ENCODE measurements around the gene SLC30A2.

Gene SLC30A2

DNA sequence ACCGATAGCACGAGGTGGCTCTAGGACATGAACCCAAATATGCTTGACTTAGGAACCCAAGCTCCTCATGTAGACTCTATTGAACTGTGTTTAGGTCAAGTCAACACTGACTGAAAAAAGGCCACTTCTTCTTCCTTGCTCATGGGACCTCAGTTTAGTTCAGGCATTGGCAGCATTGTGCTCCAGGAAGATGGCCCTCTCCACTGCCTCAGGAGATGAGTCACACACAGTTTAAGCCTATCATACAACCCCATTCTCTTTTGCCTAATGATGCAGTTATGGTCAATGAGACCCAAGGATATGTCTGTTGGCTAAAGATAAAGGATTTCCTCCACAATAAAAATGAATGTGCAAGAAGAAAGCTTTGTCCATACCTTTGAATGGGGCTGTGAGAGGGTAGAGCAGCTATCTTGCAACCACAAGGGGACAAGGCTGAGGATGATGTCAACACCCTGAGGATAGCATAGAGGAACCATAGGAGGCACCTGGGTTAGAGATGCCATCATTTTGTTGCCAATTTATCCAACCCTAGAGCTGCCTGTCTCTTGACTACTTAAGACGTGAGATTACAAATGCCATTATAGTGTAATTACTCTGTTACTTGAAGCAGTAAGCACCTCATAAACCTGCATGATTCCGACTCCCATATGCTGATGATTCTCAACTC, 24.5 kb upstream of the SLC30A2 start:
- no peak for DNase-seq (ENCODE audit: low read depth in 2 of 2, low spot score in 1 of 2)

DNA sequence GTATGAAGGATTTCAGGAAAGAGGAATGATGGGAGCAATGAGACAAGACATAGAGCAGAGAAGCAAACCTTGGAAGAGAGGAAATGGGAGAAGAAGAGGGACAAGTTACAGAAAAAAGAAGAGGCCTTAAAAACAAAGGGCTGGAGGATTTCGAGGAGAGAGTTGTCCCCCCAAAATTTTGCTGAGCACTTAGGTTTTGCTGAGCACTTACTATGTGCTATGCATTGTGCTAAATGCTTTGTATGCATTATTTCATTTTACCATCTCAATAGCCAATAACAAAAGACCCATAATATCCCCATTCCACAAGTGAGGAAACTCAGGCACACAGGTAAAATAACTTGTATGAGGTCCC, 24.0 kb upstream of the SLC30A2 start:
- DNase-seq (ENCODE audit: low read depth in 2 of 2, low spot score in 1 of 2) = no peak

DNA sequence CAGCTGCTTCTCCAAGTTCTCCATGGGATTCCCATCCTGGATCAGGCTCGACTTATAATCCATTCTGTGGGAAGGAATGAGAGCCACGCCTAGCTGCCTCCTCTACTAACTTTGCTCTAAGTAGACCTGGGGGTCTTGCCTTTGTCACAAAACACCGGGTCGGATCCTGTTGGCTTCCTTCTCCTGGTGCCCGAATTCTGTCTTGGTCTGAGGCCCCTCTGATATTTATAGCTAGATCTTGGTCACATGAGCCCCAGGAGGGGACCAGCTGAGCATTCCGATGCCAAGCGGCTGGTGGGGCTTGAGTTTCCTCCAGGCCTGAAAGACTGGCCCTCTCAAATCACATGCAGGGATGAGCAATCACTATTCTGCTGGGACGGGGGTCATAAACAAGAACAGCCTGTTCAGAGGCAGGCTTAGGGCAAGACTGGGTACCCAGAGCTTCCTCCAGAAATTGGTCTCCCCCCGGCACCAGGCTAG, 21.6 kb upstream of the SLC30A2 start, which contains the start of gene TRIM63:
TRIM63 (minus strand) TSS at position 199 of the 480 bp plus-strand sequence; CDS start at position 63, 136 bp downstream.
- DNase-seq (ENCODE audit: low read depth in 2 of 2, low spot score in 1 of 2) = no peak

DNA sequence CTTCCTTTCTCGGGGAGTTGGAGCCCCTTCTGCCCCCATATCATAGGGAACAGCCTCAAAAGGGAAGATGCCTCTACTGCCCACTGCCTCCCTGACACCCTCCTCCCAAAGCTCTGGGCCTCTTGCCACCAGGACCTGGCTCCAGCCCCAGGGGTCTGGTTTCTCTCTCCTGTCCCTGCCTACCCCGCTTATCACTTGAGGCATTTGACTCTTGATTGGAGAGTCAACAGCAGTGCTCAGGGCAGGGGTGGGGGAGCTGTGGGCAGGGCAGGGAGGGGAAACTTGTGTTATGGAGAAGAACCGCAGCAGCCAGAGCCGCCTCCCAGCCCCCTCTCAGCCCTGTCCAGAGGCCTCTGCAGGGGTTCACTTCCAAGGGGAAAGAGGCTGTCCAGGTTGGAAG, 20.9 kb upstream of the SLC30A2 start:
- DNase-seq (ENCODE audit: low read depth in 2 of 2, low spot score in 1 of 2) = no peak

DNA sequence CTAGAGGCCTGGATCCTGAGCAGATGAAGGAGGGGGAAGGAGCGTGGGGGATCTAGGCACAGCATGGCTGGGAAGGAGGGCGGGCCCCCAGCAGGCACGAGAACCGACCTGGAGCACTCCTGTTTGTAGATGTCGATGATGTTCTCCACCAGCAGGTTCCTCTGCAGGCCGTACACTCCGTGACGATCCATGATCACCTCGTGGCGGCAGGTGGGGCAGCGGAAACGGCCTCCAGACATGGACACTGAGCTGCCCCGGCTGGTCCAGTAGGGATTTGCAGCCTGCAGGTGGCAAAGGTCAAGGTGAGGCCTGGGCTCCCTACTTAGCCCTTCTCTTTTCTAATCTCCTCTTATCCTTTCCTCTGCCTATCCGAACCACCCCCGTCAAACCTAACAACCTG, 20.2 kb upstream of the SLC30A2 start:
- no peak for DNase-seq (ENCODE audit: low read depth in 2 of 2, low spot score in 1 of 2)

DNA sequence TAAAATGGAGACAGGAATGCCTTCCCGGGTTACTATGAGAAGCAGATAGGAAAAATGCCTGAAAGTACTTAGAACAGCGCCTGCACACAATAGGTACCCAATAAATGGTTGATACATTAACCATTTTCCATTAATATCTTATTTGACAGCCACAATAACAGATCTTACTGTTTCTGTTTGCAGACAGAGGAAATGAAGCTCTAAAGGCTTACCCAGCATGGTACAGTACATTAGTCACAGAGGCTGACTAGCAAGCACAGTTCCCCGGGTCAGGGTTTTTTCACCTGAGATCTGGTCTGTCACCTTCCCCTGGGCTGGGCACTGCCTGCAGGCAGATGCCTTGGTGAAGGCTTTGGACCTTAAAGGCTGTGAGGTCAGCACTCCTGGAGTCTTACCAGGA, 18.6 kb upstream of the SLC30A2 start:
- no peak for DNase-seq (ENCODE audit: low read depth in 2 of 2, low spot score in 1 of 2)

DNA sequence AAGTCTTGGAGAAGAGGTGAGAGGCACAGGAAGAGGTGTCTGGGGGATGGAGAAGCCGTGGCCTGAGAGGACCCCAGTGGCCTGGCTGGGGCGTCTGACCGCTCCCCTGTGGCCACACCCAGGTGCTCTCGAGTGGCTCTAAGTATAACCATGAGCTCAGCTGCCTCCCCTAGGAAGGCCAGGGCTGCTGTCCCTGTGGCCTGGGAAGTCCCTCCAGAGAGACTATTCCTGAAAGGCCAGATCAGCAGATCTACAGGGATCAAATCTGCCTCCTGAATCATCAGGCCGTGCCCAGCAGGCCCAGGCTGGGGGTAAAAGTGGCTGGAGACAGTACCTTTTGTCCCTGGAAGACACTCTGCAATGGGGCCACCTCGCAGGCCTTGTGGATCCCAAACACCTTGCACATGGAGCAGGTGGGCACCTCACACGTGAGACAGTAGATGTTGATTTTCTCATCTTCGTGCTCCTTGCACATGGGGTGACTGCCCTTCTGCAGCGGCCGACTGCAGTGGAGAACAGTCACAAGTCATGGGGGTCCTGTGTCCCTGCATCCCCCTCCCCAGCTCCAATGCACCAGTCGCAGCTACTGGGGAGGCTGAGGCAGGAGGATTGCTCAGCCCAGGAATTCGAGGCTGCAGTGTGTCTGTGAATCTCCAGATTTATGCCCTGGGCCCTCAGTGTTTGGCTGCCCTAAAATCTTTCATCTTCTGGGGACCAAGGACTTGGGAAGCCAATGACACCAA, 15.1 kb upstream of the SLC30A2 start:
- DNase-seq (ENCODE audit: low read depth in 2 of 2, low spot score in 1 of 2) = no peak

DNA sequence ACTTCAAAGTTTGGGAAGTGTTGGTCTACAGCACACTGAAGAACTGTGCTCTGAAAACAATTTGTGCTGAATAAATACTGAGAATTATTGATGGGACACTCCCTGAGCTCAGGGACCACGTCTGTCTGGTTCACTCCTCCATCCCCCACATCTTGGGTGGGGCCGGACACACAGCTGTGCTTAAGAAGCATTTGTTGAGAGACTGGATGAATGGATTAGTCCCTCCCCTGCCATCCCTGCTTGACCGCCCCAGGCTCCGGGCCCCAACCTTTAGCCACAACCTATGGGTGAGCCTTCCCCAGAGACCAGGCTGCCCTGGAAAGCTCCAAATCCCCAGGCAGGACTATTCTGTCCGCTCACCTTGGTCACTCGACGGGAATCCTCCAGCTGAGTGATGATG, 14.0 kb upstream of the SLC30A2 start:
- DNase-seq (ENCODE audit: low read depth in 2 of 2, low spot score in 1 of 2) = no peak

DNA sequence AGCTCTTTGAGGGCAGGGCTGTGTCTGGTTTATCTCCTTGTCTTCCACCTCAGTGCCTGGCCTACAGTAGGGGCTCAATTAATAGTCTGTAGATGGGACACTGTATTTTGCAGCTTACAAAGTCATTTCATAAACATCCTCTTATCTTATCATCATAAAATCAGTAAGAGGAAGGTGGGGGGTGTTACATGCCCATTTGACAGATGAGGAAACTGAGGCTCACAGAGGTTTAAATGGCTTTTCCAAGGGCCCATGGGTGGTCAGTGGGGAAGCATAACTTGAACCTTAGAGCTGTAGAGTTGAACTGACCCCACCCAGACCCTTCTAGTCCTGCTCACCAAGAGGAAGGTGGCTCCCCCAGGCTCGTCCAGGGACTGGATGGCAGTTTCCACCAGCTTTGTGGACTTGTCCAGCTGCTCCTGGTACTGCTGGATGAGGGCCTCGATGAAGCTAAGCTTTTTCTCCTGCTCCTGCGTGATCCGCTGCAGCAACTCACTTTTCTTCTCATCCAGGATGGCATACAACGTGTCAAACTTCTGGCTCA, 12.2 kb upstream of the SLC30A2 start:
- DNase-seq (ENCODE audit: low read depth in 2 of 2, low spot score in 1 of 2) = no peak

DNA sequence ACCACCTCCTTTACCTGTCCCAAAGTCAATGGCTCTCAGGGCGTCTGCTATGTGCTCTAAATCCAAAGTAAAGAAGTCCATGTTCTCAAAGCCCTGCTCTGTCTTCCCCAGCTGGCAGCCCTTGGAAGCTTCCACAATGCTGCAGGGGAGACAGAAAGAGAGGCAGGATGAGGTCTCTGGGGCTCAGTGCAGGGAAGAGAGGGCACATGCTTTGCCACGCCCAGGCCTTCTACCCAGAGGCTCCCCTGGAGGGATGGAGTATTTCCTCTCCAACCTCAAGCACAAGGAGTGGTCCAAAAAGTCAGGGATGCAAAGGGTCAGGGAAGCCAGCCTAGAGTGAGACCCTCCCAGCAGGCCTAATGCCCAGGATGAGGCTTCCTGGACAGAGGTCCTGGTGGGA, 11.3 kb upstream of the SLC30A2 start:
- DNase-seq (ENCODE audit: low read depth in 2 of 2, low spot score in 1 of 2) = no peak

DNA sequence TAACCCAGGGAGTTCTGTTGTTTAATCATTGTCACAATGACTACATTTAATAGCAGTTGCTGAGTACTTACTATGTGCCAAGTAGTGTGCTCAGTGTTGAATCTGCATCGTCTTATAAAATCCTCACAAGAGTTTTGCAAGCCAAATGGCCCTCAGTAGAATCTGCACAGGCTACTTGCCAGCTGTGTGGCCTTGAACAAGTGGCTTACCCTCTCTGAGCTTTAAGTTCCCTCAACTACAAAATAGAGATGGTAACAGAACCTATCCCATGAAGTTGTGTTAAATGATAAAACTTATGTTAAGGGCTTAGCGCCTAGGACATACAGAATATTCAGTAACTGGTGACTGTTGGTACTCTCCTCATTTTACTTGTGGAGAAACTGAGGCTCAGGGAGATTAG, 9.1 kb upstream of the SLC30A2 start:
- DNase-seq (ENCODE audit: low read depth in 2 of 2, low spot score in 1 of 2) = no peak

DNA sequence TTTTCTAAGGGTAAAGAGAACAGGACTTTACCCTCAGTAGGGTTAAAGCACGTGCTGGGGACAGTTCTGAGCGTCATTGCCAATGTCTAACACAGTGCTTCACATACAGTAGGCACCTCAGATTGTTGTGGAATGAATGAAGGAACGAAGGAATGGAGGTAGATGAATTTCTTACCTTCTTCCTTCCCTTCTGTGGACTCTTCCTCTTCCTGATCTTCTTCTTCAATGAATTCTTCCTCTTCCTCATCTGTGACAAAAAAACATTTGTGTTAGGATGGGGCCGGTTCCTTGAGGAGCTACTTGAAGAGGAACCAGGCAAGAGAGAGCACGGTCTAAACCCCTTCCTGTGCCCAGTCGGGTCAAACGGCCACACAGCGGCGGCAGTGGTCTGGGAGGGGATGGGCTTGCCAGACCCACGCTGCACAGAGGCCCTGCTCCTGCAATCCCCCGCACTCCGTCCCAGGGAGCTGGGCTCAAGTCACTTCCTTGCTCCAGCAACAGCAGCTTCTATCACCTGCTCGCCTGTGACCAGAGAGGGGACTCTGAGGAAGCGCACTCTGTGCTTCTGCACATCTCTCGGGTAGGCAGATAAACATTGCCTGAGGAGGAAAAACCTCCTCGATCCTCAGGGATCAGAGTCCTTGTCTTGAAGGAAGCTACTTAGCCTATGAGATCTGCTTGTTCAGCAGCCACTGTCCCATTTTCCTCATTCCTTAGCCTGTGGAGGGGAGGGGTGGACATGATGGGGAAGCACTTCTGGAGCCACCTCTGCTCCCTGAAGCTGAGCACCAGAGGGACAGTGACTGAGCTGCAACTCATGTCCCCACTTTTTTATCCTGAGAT, 8.0 kb upstream of the SLC30A2 start:
- no peak for DNase-seq (ENCODE audit: low read depth in 2 of 2, low spot score in 1 of 2)

DNA sequence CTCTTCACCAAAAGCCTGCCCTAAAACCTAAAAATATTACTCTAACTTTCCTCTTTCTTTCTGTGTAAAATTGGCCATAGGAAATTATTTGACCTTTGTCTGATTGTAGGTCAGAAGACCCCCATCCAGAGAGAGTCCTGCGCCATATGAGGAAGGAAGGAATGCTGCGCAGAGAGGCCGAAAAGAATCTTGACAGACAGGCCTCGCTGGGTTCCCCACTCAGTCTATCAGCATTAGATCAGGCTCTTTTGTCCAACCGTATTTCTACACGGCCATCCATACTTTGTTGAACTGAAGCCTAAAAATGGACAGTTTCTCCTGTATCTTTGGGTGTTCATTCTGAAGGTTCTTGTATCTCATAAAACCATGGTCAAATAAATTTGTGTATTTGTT, 4.3 kb upstream of the SLC30A2 start:
- no peak for DNase-seq (ENCODE audit: low read depth in 2 of 2, low spot score in 1 of 2)

DNA sequence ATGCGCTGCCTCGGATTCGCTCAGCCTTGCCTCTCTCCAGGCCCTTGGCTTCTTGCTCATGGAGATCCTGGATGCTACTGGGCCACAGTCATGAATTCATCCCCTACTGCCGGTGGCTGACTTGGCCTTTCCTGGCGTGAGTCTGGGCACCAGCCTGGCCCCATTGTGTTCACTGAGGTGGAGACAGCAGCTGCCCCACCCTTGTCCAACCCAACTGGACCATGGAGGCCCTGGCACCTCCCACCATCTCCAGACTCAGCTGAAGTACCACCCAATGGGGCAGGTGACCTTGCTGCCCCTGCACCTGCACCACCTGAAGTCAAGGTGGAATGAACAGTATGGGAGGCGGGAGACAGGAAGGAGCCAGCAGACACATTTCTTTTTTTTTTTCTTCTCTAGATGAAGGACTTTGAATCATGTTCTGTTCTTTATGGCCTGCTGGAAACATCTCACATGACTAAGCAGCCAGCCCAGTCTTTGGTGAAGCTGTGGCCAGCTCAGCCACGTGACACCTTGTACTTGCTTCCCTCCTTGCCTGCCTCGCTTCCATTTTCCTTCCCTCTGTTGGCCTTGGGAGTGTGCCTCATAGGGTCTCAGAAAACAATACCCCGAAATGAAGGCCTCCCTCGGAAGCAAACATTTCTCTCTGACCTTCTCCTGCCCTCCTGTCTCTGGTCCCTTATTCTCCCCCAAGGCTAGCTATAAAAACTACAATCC, 3.8 kb upstream of the SLC30A2 start:
- DNase-seq (ENCODE audit: low read depth in 2 of 2, low spot score in 1 of 2) = no peak

DNA sequence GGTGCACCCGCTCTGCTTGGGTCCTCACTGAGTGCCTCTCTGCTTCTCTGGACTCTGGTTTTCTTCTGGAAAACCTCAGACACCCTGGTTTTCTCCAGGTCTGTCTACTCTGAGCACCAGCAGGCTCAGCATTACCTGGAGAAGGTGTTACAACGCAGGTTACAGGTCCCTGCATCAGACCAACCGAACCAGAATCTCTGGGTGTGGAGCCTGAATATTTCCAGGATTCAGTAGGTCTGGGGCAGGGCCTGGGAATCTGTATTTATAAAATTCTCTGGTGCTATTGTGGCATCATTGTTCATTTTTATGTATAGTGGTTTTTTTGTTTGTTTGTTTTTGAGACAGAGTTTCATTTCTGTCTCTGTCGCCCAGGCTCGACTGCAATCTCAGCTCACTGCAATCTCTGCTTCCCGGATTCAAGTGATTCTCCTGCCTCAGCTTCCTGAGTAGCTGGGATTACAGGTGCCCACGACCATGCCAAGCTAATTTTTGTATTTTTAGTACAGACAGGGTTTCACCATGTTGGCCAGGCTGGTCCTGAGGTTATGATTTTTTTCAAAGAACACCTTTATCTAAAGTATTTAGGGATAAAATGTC, 1.5 kb upstream of the SLC30A2 start:
- DNase-seq (ENCODE audit: low read depth in 2 of 2, low spot score in 1 of 2) = no peak

DNA sequence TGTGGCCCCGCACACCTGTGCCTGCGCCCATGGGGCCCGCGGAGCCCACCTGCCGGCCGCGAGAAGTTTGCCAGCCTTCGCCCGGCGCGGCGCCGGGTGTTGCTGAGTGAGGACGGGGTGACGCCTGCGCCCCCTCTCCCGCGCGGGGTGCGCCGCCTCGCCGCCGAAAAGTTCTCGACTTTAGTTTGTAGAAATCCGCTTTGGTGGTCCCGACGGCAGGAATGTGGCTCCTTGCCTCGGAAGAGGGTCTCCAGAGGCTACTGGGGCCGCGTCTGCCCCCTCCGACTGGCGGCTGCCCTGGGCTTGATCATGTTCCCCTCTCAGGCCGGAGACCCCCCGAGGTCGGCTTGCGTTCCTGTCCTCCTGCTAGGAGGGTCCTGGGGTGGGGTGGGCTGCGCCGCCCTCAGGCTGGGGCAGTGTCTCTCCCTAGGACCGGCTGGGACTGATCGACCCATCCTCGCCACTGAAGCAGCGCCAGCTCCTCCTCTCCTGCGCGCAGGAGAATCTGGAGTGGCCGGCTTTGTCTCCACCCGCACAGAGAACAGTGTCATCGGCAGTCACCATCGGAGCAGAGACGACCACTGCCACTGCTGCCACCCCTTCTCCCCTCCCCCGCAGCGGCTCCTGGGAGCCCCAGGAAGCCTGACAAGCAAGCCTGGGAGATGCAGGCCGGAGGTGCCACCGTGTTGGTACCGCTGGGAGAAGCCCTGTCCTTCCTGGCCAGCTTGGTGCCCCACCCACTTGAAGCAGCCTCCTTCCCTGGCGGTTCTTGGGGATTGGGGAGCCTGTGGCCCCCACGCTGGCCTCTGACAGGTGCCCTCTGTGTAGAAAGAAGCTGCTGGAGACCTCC, 553 bp upstream of the SLC30A2 start:
- DNase-seq (ENCODE audit: low read depth in 2 of 2, low spot score in 1 of 2) = no peak

DNA sequence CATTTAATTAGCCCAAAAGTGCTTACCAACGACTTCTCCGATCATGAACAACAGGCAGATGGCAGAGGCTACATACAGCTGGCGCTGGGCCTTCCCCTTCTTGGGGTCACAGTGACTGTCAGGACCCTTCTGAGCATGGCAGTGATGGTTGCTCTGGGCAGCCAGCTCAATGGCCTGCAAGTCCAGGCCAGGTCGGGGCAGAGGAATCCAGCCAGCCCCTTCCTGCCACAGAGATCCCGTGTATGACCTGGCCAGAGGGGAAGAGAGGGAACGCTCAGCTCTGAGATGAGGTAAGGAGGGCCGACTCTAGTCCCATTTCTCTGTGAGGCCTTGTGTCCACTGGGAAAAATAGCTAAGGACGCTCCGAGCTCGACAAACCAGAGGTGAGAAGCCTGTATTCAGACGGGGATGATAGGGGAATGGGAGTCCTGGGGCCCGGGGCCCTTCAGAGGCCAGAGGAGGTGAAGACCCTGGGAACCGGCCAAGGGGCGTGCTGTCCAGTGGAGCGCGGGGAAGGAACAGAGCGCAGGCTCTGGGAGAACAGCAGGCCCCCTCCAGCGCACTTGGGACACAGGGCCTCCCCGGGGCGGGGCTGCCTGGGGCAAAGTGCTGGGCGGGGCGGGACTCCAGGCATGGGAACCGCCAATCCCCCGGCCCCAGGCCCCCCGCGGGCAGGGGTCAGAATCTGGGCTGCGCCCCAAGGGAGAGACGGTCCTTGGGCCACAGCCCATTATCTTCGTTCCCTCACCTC, 772 bp downstream of the SLC30A2 start:
- no peak for DNase-seq (ENCODE audit: low read depth in 2 of 2, low spot score in 1 of 2)

DNA sequence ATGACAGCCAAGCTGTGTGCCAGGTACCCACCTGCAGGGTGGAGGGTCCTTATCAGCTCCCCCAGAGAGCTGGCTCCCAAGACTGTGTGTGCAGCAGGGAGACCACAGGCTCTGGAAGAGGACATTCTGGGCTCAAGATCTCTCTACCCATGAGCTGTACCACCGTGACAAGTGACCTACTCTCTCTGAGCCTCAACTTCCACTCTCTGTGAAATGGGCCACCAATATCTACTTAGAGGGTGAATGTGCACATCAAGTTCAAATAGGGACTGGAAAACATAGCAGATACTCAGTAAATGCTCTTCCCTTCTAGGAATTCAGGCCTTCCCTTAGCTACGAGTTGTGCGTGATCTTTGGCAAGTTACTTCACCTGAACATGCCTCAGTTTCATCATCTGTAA, 1.5 kb downstream of the SLC30A2 start:
- DNase-seq (ENCODE audit: low read depth in 2 of 2, low spot score in 1 of 2) = no peak

DNA sequence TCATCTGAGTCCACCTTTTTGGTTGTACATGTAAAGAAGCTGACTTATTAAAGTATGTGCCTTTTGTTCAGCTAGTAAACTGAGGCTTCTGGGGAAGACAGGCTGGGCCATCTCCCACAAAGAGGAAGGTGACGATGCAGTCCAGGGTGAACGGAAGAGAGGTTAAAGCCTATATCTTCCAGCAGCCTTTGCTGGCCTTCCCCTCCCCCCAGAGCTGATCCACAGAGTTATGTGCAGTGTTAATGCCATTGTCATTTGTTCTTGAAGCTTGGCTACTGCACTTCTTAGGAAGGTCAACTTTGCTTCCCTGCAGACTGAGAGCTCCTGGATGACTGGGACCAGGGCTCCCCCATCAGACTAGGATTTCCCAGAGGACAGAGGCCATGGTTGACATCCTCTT, 2.2 kb downstream of the SLC30A2 start:
- DNase-seq (ENCODE audit: low read depth in 2 of 2, low spot score in 1 of 2) = no peak
